Gastrocnemius medialis (tissue), 4 donors: ENCODE measurements around the gene PRR5L. TPM values are rescaled to one million over a fixed set of nuclear protein-coding genes. Genes with fewer than 3 reads are reported as not detected.

Source experiments
- ATAC-seq, 2 donors: fragments of 150-250 bp; one replicate each; pipeline ENCODE4 v1.9.1; 2016
- DNase-seq, 2 donors: peaks; one replicate each; pipeline ENCODE4 v3.0.0-alpha.2; 2019
- H3K27ac ChIP-seq, 4 donors: fragments of 200-600 bp; sonication (generic); 1 replicate in 1 of 4; 2 replicates in 3 of 4; pipeline ENCODE4 v1.5.1; 2016 to 2018; ENCODE audit warnings: mild to moderate bottlenecking in 2 of 4, moderate library complexity in 1 of 4
- H3K27me3 ChIP-seq, 3 donors: fragments of 200-600 bp; sonication (generic) in 2 of 3; 1 replicate in 1 of 3; 2 replicates in 2 of 3; pipeline versions ENCODE4 v1.5.1 to v1.6.0; 2016 to 2019; ENCODE audit warnings: mild to moderate bottlenecking in 1 of 3, moderate library complexity in 1 of 3
- H3K36me3 ChIP-seq, 2 donors: fragments of 200-600 bp; sonication (generic) in 1 of 2; one replicate each; pipeline ENCODE4 v1.5.1; 2017 to 2018
- H3K4me1 ChIP-seq, 2 donors: fragments of 200-600 bp; sonication (generic) in 1 of 2; one replicate each; pipeline ENCODE4 v1.5.1; 2016 to 2017; ENCODE audit warnings: mild to moderate bottlenecking in 2 of 2
- H3K4me3 ChIP-seq, 4 donors: fragments of 200-600 bp; sonication (generic) in 3 of 4; 1 replicate in 1 of 4; 2 replicates in 3 of 4; pipeline ENCODE4 v1.5.1; 2016 to 2019; ENCODE audit warnings: mild to moderate bottlenecking in 2 of 4
- H3K9me3 ChIP-seq, 3 donors: fragments of 200-600 bp; sonication (generic) in 2 of 3; 1 replicate in 1 of 3; 2 replicates in 2 of 3; pipeline ENCODE4 v1.5.1; 2016 to 2019
- POLR2A ChIP-seq, 2 donors: fragments of 450-650 bp; IDR thresholded peaks; one replicate each; pipeline ENCODE4 v1.6.1; 2017; ENCODE audit warnings: antibody characterized with exemption in 2 of 2, mild to moderate bottlenecking in 2 of 2, moderate library complexity in 2 of 2
- in situ Hi-C, 4 donors: fragments of 200-750 bp; cut with MboI; loops; one replicate each; pipeline versions ENCODE4 v1.15.0 to v1.8.0; 2017; ENCODE audit warnings: low sequenced_read_pairs in 4 of 4
- intact Hi-C: fragments of 100-400 bp; cut with DNase I; formaldehyde crosslinking; loops from one replicate; pipeline ENCODE4 v1.15.1; 2023; ENCODE audit warnings: low total_unique reads
- total RNA-seq, 4 donors: library from RNA; depleted of rRNA; stranded (reverse); fragments of >200 nt; gene quantifications; one replicate each; pipeline versions ENCODE4 v1.1.0 to v1.2.3, GENCODE V29; 2016
- TF ChIP-seq, protein P1 (sequence below), 5 experiments: fragments of 450-650 bp in 3 of 5; fragments of 200-600 bp in 2 of 5; sonication (generic) in 2 of 5; IDR thresholded peaks in 4 of 5; conservative IDR thresholded peaks in 1 of 5; 1 replicate in 4 of 5; 2 replicates in 1 of 5; pipeline ENCODE4 v1.5.1; 2016 to 2019; ENCODE audit warnings: antibody characterized with exemption in 5 of 5, mild to moderate bottlenecking in 3 of 5, moderate library complexity in 3 of 5

The PRR5L gene
- total RNA-seq, 4 donors from 2014 or later, result 0.46 to 3.2 (median 1.2) TPM

GRCh38 chr11:36465449-36466163 is 169.5 kb downstream of the PRR5L start:
- Histone ChIP-seq H3K27ac (no peak overlapping the region), H3K36me3 (no peaks in the 10 kb centered on the region), H3K4me1 (peaks cover 13 to 17% of the 10 kb centered on the region in 2 donors), H3K27me3 (no peaks in the 10 kb centered on the region), H3K9me3 (no peaks in the 10 kb centered on the region), H3K4me3 (no peak overlapping the region)
- DNase-seq (no peak), ATAC-seq (no peak)
- in situ Hi-C loops, result no loop called here
- intact Hi-C loops, result no loop called here
- TF ChIP-seq, protein P1, sequence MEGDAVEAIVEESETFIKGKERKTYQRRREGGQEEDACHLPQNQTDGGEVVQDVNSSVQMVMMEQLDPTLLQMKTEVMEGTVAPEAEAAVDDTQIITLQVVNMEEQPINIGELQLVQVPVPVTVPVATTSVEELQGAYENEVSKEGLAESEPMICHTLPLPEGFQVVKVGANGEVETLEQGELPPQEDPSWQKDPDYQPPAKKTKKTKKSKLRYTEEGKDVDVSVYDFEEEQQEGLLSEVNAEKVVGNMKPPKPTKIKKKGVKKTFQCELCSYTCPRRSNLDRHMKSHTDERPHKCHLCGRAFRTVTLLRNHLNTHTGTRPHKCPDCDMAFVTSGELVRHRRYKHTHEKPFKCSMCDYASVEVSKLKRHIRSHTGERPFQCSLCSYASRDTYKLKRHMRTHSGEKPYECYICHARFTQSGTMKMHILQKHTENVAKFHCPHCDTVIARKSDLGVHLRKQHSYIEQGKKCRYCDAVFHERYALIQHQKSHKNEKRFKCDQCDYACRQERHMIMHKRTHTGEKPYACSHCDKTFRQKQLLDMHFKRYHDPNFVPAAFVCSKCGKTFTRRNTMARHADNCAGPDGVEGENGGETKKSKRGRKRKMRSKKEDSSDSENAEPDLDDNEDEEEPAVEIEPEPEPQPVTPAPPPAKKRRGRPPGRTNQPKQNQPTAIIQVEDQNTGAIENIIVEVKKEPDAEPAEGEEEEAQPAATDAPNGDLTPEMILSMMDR (IDR thresholded peaks at IDR 0.05 in 4 of 5, conservative IDR thresholded peaks at IDR 0.05 in 1 of 5), result no peak
- TF ChIP-seq POLR2A (IDR thresholded peaks at IDR 0.05), result no peak

- Histone ChIP-seq H3K9me3 (no peaks in the 10 kb centered on the region), H3K4me3 (no peak overlapping the region), H3K4me1 (peaks cover 17 to 22% of the 10 kb centered on the region in 2 donors), H3K27me3 (no peaks in the 10 kb centered on the region), H3K27ac (no peak overlapping the region), H3K36me3 (no peaks in the 10 kb centered on the region)
- in situ Hi-C loops, result no loop called here
- no peak for TF ChIP-seq POLR2A (IDR thresholded peaks at IDR 0.05)
- TF ChIP-seq, protein P1 (IDR thresholded peaks at IDR 0.05 in 4 of 5, conservative IDR thresholded peaks at IDR 0.05 in 1 of 5), result no peak
- no peak for DNase-seq
- no peak for ATAC-seq
- intact Hi-C loops, result no loop called here
Measured at GRCh38 chr11:36467012-36467411, 170.9 kb downstream of the PRR5L start.

- H3K4me3 ChIP-seq, result no peak overlapping the region
- DNase-seq, result peak; percentile 20 to 26
- no peaks in the 10 kb centered on the region for H3K36me3 ChIP-seq
- no peak for TF ChIP-seq POLR2A (IDR thresholded peaks at IDR 0.05)
- TF ChIP-seq, protein P1 (IDR thresholded peaks at IDR 0.05 in 4 of 5, conservative IDR thresholded peaks at IDR 0.05 in 1 of 5), result no peak
- peaks cover 17 to 22% of the 10 kb centered on the region in 2 donors for H3K4me1 ChIP-seq
- intact Hi-C loops, result no loop called here
- no peaks in the 10 kb centered on the region for H3K9me3 ChIP-seq
- ATAC-seq, result peak; percentile 79 to 83
- in situ Hi-C loops, result no loop called here
- H3K27me3 ChIP-seq, result no peaks in the 10 kb centered on the region
- peak overlapping the region in 1 of 4 donors; percentile 29 for H3K27ac ChIP-seq
Measured at GRCh38 chr11:36467916-36468315, 171.8 kb downstream of the PRR5L start.

DNA sequence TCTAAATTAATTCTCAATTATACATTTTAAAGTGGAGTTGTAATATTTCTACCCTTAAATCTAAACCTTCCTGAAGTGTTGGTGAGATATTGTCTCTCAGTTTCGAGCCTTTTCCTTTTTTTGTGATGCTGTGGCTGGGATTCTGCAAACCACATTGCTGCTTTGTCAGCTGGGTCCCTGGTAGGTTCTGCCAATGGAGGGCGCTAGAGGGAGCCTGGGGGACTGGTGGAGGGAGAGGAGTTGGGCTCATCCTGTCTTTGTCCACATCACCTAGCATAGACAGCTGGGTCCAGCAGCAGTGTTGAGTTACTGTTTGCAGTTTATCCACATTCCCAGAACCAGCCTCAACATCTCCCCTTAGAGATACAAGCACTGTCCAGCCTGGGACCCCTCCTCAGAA is 173.0 kb downstream of the PRR5L start:
- Histone ChIP-seq H3K4me3 (no peak overlapping the region), H3K4me1 (peaks cover 17 to 22% of the 10 kb centered on the region in 2 donors), H3K27me3 (no peaks in the 10 kb centered on the region), H3K9me3 (no peaks in the 10 kb centered on the region), H3K27ac (no peak overlapping the region), H3K36me3 (no peaks in the 10 kb centered on the region)
- in situ Hi-C loops (no loop called here), intact Hi-C loops (no loop called here)
- TF ChIP-seq POLR2A (IDR thresholded peaks at IDR 0.05), result no peak
- TF ChIP-seq, protein P1 (IDR thresholded peaks at IDR 0.05 in 4 of 5, conservative IDR thresholded peaks at IDR 0.05 in 1 of 5), result no peak
- ATAC-seq (no peak), DNase-seq (no peak)
